Activated CD4-positive, alpha-beta T cell treated with anti-CD3 and anti-CD28 coated beads, Interleukin-2, amount 50 U/mL, for 24 hours (primary cell): ENCODE measurements around the gene GJB4.

ENCODE experiments used
- DNase-seq, 2 donors: peaks; one replicate each; pipeline ENCODE4 v3.0.0-alpha.2; 2020; ENCODE audit warnings: low read depth in 1 of 2, low spot score in 1 of 2

GJB4 gene

DNA sequence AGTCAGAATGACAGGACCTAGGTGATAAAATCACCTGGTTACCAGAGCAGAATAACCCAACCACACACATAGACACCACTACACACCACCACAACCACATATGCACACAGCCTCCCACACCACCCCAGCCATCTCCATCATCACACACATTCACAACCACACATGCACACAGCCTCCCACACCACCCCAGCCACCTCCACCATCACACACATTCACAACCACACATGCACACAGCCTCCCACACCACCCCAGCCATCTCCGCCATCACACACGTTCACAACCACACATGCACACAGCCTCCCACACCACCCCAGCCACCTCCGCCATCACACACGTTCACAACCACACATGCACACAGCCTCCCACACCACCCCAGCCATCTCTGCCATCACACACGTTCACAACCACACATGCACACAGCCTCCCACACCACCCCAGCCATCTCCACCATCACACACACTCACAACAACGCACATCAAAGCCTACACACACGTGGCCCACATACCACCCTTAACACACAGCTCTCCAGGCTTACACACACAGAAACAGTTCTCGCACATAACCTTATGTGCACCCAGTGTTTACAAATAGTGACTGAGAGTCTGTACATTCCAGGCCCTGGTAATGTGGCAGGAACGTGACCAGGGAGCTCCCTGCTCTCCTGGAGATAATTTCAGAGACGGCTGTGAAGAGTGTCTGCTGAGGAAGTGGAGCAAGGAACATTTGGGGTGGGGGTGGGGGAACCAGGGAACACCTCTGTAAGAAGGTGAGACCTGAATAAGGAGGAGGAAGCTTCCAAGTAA, 18.2 kb downstream of the GJB4 start:
- DNase-seq: no peak

DNA sequence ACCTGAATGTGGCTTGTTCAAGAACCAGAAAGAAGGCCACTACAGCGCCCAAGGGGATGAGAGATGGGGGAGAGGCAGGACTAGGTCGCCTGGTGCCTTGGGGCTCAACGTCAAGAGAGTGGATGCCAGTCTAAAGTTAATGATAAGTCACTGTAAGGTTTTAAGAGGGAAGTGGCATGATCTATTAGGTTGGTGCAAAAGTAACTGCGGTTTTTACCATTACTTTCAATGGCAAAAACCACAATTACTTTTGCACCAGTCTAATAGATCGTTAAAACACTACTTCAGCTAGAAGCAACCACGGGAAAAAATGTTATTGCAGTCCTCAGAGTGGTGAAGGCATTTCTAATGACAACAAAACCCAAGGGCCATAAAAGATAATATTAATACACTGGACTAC, 18.8 kb downstream of the GJB4 start:
- DNase-seq: no peak

DNA sequence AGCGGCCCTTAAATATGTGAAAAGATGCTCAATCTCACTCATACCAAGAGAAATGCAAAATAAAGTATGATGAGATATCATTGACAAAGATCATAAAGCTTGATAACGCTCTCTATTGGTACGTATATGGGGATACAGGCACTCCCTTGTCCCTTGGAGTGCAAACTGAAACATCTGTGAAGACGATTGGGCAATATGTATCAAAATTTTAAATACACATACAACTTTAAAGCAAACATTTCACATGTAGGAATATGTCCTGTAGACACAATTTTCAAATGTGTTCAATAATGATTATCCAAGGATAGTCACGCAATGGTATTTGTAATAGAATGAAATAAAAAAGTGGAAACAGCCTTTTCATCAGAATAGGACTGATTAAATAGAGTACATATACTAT, 19.5 kb downstream of the GJB4 start:
- no peak for DNase-seq

DNA sequence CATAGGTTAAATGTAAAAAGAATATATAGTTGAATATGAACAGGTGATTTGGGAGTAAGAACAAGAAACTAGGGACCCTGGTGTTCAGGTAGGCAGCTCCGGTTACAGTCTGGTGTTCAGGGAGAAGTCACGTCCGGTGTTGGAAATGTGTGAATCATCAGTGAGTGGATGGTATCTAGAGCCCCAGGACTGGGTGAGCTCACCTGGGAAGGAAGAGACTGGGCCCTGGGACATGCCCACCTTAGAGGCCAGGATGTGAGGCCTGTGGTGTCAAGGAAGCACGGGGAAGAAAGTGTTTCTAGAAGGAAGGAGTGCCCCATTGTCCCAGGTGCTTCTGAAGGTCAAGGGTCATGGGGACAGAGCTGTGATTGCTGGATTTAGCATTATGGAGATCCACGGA, 20.0 kb downstream of the GJB4 start:
- DNase-seq: no peak

DNA sequence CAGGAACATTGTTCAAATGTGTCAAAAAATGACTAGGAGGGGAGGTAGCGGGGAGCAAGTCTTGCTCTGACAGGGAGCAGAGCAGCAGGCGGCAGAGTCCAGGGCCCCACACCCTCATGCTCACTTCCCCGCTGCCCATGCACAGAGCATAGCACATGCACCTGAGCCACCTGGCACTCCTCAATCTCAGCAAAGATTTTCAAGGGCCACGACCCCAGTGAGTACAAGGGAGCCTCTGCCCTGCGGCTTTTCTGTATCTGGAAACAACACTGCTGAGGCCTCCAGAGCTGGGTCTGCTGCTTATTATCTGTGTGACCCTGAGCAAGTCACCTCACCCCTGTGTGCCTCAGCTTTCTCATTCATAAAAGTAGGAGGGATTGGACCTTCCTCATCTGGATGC, 20.4 kb downstream of the GJB4 start:
- DNase-seq: no peak

DNA sequence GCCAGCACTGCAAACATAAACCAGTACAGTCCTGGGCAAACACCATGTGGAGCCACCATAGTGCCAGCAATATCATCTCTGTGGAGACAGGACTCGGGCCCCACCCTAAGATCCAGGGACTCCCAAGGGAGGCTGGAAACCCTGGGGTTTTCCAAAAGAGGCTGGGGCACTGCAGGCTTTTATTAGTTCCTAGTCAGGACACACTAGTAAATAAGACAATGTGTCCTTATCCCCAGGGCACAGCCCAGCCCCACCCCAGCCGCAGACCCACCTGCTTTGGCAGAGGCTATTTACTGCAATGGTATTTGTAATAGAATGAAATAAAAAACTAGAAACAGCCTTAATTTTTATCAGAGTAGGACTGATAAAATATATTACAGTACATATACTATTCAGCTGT, 21.0 kb downstream of the GJB4 start:
- DNase-seq: no peak

DNA sequence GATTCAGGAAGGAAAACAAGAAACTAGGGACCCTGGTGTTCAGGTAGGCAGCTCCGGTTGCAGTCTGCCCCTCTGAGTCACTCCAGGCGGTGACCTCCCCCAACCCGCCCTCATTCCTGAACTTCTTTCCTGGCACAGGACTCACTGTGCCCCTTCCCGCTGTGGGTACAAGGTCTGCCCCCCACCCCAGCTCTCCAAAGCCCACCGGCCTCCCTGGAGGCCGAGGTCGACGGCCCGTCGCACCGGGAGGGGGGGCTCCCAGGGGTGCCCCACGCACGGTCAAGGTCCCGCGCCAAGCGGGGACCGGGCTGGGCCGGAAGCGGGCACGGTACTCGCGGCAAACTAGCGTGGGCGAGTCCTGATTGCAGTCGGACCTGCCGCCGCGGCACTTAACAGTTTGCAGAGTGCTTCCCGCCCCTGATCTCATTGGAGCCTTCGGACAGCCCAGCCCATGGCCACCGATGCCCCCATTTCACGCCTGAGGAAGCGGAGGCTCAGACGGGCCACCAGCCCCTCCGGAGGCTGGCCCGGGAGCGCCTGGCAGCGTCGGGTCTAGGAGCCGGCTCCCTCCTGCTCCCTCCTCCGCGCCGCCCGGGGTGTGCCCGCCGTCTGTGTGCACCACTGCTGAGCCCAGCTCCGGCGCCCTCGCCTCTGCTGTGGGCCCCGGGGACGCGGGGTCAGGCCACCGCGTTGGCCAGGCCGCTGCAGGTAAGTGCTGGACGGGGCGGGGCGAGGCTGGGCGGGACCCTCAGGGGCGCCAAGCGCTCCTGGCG, 21.7 kb downstream of the GJB4 start, which contains the start of gene GJB3:
Gene GJB3 (plus strand): TSS at position 144 of the 773 bp plus-strand sequence. CDS start 3,549 bp downstream, outside the sequence.
- DNase-seq: no peak

DNA sequence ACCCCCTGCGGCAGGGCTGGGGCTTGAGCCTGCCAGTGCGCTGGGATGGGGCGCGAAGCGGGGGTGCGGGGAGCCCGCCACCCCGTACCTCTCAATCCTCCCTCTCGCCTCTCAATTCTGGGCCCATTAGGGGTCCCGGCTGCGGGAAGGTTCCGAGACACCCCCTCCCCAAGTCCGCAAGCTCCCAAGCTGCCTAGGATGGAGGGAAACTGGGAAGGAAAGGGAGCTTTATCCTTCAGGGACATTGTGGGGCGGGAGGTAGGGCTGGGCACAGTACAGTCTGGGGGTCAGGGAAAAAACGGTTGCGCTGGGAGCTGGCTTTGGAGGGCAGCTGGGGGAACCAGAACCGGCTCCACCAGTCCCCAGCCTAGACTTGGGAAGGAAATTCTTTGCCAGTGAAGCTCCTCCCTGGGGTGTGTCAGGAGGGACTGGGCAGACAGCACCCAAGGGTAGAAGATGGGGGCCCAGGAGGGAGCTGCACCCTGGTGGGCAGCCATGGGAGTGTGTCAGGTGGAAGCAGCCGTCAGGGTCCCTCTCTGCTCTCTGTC, 22.4 kb downstream of the GJB4 start:
- DNase-seq: no peak

DNA sequence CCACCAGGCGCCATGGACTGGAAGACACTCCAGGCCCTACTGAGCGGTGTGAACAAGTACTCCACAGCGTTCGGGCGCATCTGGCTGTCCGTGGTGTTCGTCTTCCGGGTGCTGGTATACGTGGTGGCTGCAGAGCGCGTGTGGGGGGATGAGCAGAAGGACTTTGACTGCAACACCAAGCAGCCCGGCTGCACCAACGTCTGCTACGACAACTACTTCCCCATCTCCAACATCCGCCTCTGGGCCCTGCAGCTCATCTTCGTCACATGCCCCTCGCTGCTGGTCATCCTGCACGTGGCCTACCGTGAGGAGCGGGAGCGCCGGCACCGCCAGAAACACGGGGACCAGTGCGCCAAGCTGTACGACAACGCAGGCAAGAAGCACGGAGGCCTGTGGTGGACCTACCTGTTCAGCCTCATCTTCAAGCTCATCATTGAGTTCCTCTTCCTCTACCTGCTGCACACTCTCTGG, 25.2 kb downstream of the GJB4 start:
- DNase-seq: no peak

DNA sequence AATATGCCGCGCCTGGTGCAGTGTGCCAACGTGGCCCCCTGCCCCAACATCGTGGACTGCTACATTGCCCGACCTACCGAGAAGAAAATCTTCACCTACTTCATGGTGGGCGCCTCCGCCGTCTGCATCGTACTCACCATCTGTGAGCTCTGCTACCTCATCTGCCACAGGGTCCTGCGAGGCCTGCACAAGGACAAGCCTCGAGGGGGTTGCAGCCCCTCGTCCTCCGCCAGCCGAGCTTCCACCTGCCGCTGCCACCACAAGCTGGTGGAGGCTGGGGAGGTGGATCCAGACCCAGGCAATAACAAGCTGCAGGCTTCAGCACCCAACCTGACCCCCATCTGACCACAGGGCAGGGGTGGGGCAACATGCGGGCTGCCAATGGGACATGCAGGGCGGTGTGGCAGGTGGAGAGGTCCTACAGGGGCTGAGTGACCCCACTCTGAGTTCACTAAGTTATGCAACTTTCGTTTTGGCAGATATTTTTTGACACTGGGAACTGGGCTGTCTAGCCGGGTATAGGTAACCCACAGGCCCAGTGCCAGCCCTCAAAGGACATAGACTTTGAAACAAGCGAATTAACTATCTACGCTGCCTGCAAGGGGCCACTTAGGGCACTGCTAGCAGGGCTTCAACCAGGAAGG, 25.8 kb downstream of the GJB4 start:
- no peak for DNase-seq

DNA sequence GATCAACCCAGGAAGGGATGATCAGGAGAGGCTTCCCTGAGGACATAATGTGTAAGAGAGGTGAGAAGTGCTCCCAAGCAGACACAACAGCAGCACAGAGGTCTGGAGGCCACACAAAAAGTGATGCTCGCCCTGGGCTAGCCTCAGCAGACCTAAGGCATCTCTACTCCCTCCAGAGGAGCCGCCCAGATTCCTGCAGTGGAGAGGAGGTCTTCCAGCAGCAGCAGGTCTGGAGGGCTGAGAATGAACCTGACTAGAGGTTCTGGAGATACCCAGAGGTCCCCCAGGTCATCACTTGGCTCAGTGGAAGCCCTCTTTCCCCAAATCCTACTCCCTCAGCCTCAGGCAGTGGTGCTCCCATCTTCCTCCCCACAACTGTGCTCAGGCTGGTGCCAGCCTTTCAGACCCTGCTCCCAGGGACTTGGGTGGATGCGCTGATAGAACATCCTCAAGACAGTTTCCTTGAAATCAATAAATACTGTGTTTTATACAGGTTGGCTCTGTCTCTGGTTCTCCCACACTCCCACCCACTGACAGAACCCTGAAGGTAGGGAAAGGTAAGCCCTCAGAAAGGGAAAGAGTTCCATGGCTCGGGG, 26.4 kb downstream of the GJB4 start:
- no peak for DNase-seq

DNA sequence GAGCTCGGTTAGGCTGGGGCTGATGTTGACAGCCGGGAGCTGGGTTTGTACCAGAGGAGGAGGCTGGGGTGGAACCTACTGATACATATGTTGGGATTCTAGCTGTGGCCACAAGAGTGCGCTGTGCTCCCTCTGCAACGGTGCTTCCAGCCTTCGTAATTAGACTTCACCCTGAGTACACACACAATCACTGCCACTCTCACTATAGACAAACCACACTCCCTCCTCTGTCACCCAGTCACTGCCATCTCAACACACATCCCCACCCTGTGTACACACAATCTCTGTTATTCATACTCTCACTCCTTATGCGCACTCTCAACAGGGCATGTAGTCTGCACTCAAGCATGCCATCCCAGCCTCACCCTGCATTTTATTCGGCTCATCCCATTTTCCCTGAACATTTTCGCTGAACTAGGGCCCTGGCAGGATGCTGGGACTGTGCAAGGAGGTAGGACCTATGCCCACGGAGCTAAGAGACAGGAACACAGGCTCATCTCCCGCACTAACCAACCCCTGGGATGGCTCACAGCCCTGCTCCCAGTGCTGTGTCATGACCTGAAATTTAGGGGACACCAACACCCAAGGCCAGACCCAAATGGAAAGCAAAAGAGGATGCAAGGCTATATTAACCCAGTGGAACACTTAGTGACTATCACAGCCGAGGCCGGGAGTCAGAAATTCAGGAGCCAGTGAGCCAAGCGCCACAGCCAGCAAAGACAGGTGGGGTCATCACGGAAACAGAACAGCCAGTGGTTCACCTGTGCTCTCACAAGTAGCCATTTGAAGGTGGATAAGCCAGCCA, 27.2 kb downstream of the GJB4 start:
- peak; percentile 37 to 52 for DNase-seq

DNA sequence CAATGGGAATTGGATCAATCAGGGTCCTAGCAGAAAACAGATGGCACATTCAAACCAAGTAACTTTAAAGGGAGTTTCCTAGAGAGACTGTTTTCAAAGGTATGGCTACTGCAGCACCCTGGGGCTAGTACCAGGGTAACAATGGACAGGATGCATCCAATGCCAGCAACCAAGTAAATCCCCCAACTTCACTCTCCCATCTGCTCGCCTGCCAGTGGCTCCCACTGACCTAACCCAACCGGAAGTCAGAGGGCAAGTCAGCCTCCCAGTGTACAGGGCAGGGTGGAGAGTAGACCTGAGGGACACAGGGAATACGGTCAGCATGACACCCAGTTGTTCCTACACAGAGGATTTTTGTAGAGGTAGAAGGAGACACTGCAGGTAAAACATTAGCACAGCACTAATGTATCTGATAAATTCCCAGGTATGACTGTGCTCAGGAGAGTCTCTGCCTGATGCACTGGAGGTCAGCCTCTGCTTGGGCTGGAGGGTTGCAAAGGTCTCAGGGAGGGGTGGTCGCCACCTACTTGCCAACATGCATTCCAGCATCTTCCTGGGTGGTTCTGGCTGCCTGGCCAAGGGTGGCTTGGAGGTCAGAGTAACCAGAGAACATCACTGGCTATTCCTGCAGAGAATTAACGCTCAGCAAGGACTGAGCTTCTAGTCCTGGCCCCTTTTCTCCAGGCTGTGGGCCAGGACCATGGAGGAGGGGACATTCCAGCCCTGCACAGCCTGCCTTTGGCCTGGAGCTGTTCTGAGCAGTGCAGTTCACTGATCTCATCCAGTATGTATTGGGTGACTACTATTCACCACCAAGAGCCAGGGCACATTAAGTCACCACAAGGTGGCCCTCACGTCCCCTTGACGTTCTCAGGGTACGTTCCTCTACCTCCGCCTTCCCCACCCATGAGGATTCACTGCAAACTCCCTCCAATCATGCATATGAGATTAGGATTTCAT, 28.2 kb downstream of the GJB4 start:
- no peak for DNase-seq

DNA sequence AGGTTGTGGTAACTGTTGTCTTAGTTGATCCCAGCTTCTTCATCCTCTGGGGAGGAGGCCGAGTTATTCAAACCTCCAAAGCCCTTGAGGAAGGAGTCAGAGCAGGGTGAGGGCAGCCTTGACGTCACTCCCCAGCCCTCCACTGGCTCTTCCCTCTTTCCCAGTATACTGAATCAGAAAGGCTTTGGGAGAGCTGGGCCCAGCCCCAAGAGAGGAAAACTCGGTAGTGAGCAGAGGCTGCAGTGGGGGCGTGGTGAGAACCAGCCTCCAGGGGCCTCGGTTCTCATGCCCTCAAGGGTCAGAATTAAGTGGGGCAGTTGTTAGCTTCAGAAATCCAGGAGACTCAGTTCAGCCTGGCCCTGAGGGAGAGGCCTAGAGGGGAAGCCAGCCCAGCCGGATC, 31.4 kb downstream of the GJB4 start:
- DNase-seq: no peak

DNA sequence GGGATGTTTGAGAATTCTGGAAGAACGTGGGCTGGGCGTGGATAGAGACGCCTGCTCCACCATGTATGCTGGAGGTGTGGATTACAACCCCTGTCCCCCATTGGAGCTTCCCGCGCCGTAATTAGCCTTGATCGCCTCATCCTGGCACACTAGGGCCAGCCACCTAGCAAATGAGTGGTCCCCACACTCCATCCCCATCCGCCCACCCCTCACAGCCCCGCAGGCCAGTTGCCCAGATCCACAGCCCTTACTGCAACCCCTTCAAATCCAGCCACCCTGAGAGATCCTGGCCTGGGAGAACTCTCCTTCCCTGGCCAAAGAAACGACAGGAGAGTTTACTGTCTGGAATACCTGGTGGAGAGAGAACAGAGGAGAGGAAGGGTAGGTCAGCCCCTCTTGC, 32.9 kb downstream of the GJB4 start:
- DNase-seq: no peak

DNA sequence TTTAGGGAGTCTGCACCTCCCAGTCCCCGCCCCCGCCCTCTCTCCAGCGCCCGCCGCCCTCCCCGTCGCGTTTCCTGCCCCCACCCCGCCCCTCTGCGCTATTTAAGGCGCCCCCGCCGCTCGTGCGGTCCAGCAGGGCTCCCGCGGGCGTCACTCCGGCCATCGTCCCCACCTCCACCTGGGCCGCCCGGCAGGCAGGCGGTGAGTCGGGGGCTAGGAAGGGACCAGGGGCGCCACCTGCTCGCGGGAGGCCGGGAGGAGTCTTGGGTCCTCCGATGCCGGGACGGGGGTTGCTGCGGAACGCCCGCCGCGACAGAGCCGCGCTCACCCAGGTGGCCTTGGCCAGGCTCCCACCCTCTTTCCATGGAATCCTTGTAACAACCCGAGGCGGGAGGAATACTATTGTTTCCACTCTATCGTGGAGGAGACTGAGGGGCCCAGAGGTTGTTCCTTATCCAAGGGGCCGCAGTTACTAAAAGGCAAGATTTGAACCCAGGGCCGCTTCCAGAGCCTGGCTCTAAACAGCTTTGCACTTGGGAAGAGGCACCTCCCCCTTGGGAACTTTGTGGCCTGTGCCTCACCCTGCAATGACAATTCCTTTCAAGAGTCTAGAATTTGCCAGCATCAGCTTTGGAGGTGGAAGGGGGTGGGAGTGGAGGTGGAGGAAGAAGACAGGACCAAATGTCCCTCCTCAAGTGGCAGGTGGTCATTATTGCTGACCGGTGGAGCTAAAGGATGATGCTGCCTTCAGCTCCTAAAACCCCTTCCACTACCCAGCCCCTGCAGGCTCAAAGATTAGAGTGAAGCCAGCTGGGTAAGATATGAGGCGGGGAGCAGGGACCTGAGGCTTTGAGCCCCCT, 33.6 kb downstream of the GJB4 start, which contains the start of gene GJA4:
Gene GJA4 (plus strand): TSS at position 132 of the 860 bp plus-strand sequence. CDS start 1,215 bp downstream, outside the sequence.
- no peak for DNase-seq

DNA sequence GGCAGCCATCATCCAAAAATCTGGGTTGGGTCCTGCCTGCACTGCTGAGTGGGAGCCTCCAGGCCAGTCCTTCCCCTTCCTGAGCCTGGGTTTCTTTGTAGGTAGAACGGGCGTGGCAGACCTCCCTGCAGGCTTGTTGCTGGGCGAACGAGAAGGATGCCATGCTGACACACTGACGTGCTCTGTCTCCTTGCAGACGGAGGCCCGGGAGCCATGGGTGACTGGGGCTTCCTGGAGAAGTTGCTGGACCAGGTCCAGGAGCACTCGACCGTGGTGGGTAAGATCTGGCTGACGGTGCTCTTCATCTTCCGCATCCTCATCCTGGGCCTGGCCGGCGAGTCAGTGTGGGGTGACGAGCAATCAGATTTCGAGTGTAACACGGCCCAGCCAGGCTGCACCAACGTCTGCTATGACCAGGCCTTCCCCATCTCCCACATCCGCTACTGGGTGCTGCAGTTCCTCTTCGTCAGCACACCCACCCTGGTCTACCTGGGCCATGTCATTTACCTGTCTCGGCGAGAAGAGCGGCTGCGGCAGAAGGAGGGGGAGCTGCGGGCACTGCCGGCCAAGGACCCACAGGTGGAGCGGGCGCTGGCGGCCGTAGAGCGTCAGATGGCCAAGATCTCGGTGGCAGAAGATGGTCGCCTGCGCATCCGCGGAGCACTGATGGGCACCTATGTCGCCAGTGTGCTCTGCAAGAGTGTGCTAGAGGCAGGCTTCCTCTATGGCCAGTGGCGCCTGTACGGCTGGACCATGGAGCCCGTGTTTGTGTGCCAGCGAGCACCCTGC, 34.7 kb downstream of the GJB4 start:
- no peak for DNase-seq
